GM12878 (cell line): ENCODE data around the gene VEGFB. TPM values are rescaled to one million over a fixed set of nuclear protein-coding genes. Genes with fewer than 3 reads are reported as not detected.
A peak's percentile ranks its signal among the peaks of the same experiment; 100 is the strongest.

ENCODE experiments used
- ATAC-seq: fragments of 200-7000 bp; cut with Tn5 transposase; 3 replicates; pipeline ENCODE4 v1.9.1; 2020; ENCODE audit warnings: mild to moderate bottlenecking, moderate library complexity
- BruUV-seq: library from RNA; stranded (reverse); fragments of 400-500 nt; replicated peaks from 2 replicates; lab custom pipeline; 2021; lab: Mats Ljungman, UMichigan
- CTCF ChIA-PET: fragments of 300-600 bp; sonication (Branson Sonifier 250); formaldehyde crosslinking; extraction: SDS; loops from one replicate; lab custom pipeline; 2021; ENCODE audit warnings: inconsistent platforms; lab: Yijun Ruan, JAX
- POLR2A ChIA-PET: fragments of 350-600 bp; formaldehyde crosslinking; extraction: SDS; loops from one replicate; lab custom pipeline; 2021; ENCODE audit warnings: inconsistent platforms; lab: Charles Lee
- RAD21 ChIA-PET: fragments of 300-600 bp; sonication (Branson Sonifier 250); formaldehyde crosslinking; loops from one replicate; lab custom pipeline; 2023; ENCODE audit warnings: antibody characterized with exemption; ENCODE audit not compliant: unreplicated experiment; lab: Charles Lee
- SMC1A ChIA-PET: fragments of 300-600 bp; sonication (Branson Sonifier 250); formaldehyde crosslinking; loops from one replicate; lab custom pipeline; 2023; ENCODE audit not compliant: unreplicated experiment, uncharacterized antibody; lab: Charles Lee
- DNase-seq: peaks from one replicate; pipeline ENCODE4 v3.0.0-alpha.2; 2011; ENCODE audit warnings: low read depth, low spot score
- FAIRE-seq: peaks from 3 replicates; lab custom pipeline; 2011; peaks lifted over from hg19 to GRCh38; lab: Jason Lieb, UNC
- H2AFZ ChIP-seq: 2 replicates; pipeline ENCODE4 v1.6.0; 2011; ENCODE audit warnings: low read depth, low read length, control low read depth; ENCODE audit not compliant: control insufficient read depth
- H3K27ac ChIP-seq: 2 replicates; pipeline ENCODE4 v1.5.1; 2011; ENCODE audit warnings: control low read depth; ENCODE audit not compliant: control insufficient read depth, insufficient read depth
- H3K27me3 ChIP-seq, 2 experiments: replicated peaks in 1 of 2; 2 replicates each; pipeline versions ENCODE4 v1.6.0 to v1.6.1; 2011; ENCODE audit warnings: low read length in 1 of 2; ENCODE audit not compliant: control insufficient read depth in 2 of 2, insufficient read depth in 2 of 2
- H3K36me3 ChIP-seq, 2 experiments: 2 replicates each; pipeline ENCODE4 v1.5.1; 2011; ENCODE audit warnings: low read length in 1 of 2; ENCODE audit not compliant: control insufficient read depth in 2 of 2, insufficient read depth in 2 of 2
- H3K4me1 ChIP-seq: 2 replicates; pipeline ENCODE4 v1.6.1; 2011; ENCODE audit warnings: mild to moderate bottlenecking, low read length, moderate library complexity, mixed read lengths; ENCODE audit not compliant: control insufficient read depth, insufficient read depth
- H3K4me2 ChIP-seq: 2 replicates; pipeline ENCODE4 v1.6.0; 2011; ENCODE audit warnings: control low read depth; ENCODE audit not compliant: control insufficient read depth, insufficient read depth
- H3K4me3 ChIP-seq: fragments of 200-600 bp; sonication (generic); 2 replicates; pipeline ENCODE4 v1.5.1; 2016
- H3K79me2 ChIP-seq: 2 replicates; pipeline ENCODE4 v1.6.0; 2011; ENCODE audit warnings: low read length; ENCODE audit not compliant: control insufficient read depth, insufficient read depth
- H3K9ac ChIP-seq: 2 replicates; pipeline ENCODE4 v1.8.0; 2011; ENCODE audit warnings: low read length, control low read depth, mixed read lengths; ENCODE audit not compliant: control insufficient read depth, insufficient read depth
- H3K9me3 ChIP-seq: replicated peaks from 3 replicates; pipeline ENCODE4 v1.5.1; 2011; ENCODE audit warnings: mild to moderate bottlenecking, low read length; ENCODE audit not compliant: control insufficient read depth, insufficient read depth
- H4K20me1 ChIP-seq: 2 replicates; pipeline ENCODE4 v1.6.0; 2011; ENCODE audit not compliant: control insufficient read depth, insufficient read depth
- BACH1 ChIP-seq: fragments of 450-650 bp; IDR thresholded peaks from 2 replicates; pipeline ENCODE4 v1.6.1; 2017; ENCODE audit warnings: mild to moderate bottlenecking, borderline replicate concordance
- DPF2 ChIP-seq: fragments of 450-650 bp; IDR thresholded peaks from 2 replicates; pipeline ENCODE4 v1.6.1; 2017; ENCODE audit warnings: mild to moderate bottlenecking
- EGR1 ChIP-seq, 2 experiments: IDR thresholded peaks; 1 replicate in 1 of 2; 2 replicates in 1 of 2; pipeline ENCODE4 v1.6.1; 2011 to 2012; ENCODE audit warnings: low read depth in 2 of 2, low read length in 2 of 2, borderline replicate concordance in 1 of 2, mild to moderate bottlenecking in 1 of 2, moderate library complexity in 1 of 2
- EP300 ChIP-seq, 2 experiments: fragments of 150-350 bp in 1 of 2; IDR thresholded peaks; 2 replicates each; pipeline ENCODE4 v1.6.1; 2011 to 2012; ENCODE audit warnings: low read depth in 2 of 2, low read length in 2 of 2, borderline replicate concordance in 1 of 2, improper control_type of control experiment in 1 of 2, inconsistent platforms in 1 of 2; ENCODE audit not compliant: control insufficient read depth in 1 of 2
- GATAD2B ChIP-seq: fragments of 450-650 bp; conservative IDR thresholded peaks from 2 replicates; pipeline ENCODE4 v1.6.1; 2017; ENCODE audit warnings: low read depth, mild to moderate bottlenecking, moderate library complexity
- KLF5 ChIP-seq: fragments of 450-650 bp; IDR thresholded peaks from 2 replicates; pipeline ENCODE4 v1.6.1; 2014; ENCODE audit warnings: mild to moderate bottlenecking; ENCODE audit not compliant: partially characterized antibody
- LARP7 ChIP-seq: fragments of 450-650 bp; IDR thresholded peaks from 2 replicates; pipeline ENCODE4 v1.6.1; 2017; ENCODE audit warnings: mild to moderate bottlenecking
- MTA3 ChIP-seq: IDR thresholded peaks from 2 replicates; pipeline ENCODE4 v1.6.1; 2012; ENCODE audit warnings: low read length, inconsistent platforms, borderline replicate concordance
- NBN ChIP-seq: fragments of 450-650 bp; IDR thresholded peaks from 2 replicates; pipeline ENCODE4 v1.6.1; 2016
- NFXL1 ChIP-seq: fragments of 450-650 bp; IDR thresholded peaks from 2 replicates; pipeline ENCODE4 v1.6.1; 2017; ENCODE audit warnings: antibody characterized with exemption, mild to moderate bottlenecking, borderline replicate concordance
- NKRF ChIP-seq: fragments of 450-650 bp; conservative IDR thresholded peaks from 2 replicates; pipeline ENCODE4 v1.6.1; 2017; ENCODE audit warnings: mild to moderate bottlenecking, moderate library complexity
- SMC3 ChIP-seq: IDR thresholded peaks from 2 replicates; pipeline ENCODE4 v1.6.1; 2011; ENCODE audit warnings: low read length, improper control_type of control experiment, borderline replicate concordance
- SP1 ChIP-seq: IDR thresholded peaks from one replicate; pipeline ENCODE4 v1.6.1; 2011; ENCODE audit warnings: low read depth, low read length
- SREBF2 ChIP-seq: IDR thresholded peaks from 2 replicates; pipeline ENCODE4 v1.6.1; 2012; ENCODE audit warnings: mild to moderate bottlenecking, low read length
- TAF1 ChIP-seq: IDR thresholded peaks from 2 replicates; pipeline ENCODE4 v1.6.1; 2011; ENCODE audit warnings: mild to moderate bottlenecking, low read depth, low read length, borderline replicate concordance
- WGBS: methylation state at CpG from one replicate; pipeline ENCODE4 v1.1.6; 2016; ENCODE audit warnings: low lambda C conversion rate; ENCODE audit not compliant: insufficient replicate concordance, insufficient coverage; ENCODE audit errors: missing lambda C conversion rate; 5-methylcytosine and 5-hydroxymethylcytosine counted together
- in situ Hi-C: fragments of 300-500 bp; cut with MboI; formaldehyde crosslinking; loops from 9 replicates; pipeline ENCODE4 v1.14.3; 2018; ENCODE audit warnings: mixed read lengths
- intact Hi-C: fragments of 100-400 bp; cut with micrococcal nuclease; formaldehyde crosslinking; loops from one replicate; pipeline ENCODE4 v1.14.2; 2022; ENCODE audit not compliant: unreplicated experiment
- polyA plus RNA-seq, 11 experiments: library from polyadenylated mRNA; depleted of rRNA in 4 of 11; unstranded in 6 of 11; stranded (reverse) in 5 of 11; fragments of >200 nt; fragmentation: Nextera tagmentation in 4 of 11; fragmentation: Illumina TruSeq in 1 of 11; extraction: Ambion mirVana in 4 of 11; extraction: Trizol in 1 of 11; gene quantifications; 1 replicate in 1 of 11; 2 replicates in 10 of 11; pipeline versions ENCODE4 v1.2.1 to v1.2.3, GENCODE V29; 2011 to 2016; ENCODE audit warnings: inconsistent platforms in 2 of 11, missing spikeins in 2 of 11, low read depth in 1 of 11
- total RNA-seq, 4 experiments: library from RNA; depleted of rRNA in 3 of 4; stranded (reverse); fragments of >200 nt in 3 of 4; fragmentation: Illumina TruSeq in 1 of 4; extraction: Trizol in 1 of 4; gene quantifications; 2 replicates each; pipeline versions ENCODE4 v1.2.1 to v1.2.3, GENCODE V29; 2013 to 2021
- TF ChIP-seq, protein P1 (sequence below): fragments of 450-650 bp; formaldehyde crosslinking; IDR thresholded peaks from 2 replicates; pipeline ENCODE4 v1.5.0; 2022; ENCODE audit warnings: mild to moderate bottlenecking, missing genetic modification characterization

Gene VEGFB
- total and polyA plus RNA-seq, 10 of the 15 experiments (the other 5 are each of a cell fraction or from before 2014, with no cell fraction given), result 7.0 to 75.8 (median 20.3) TPM

GRCh38 chr11:64241491-64242374 is 7.3 kb downstream of the VEGFB start:
- Histone ChIP-seq H3K27me3 (no peaks in the 10 kb centered on the region), H3K4me1 (peaks cover 37% of the 10 kb centered on the region), H3K27ac (peak overlapping the region; percentile 81), H3K4me2 (peak overlapping the region; percentile 88), H3K4me3 (peak overlapping the region; percentile 89), H3K9ac (peak overlapping the region; percentile 74), H2AFZ (peak overlapping the region; percentile 60; the same call in 1 of the 2 replicates), H4K20me1 (no peaks in the 10 kb centered on the region), H3K9me3 (no peaks in the 10 kb centered on the region), H3K79me2 (peaks cover 38% of the 10 kb centered on the region), H3K36me3 (peaks cover 0 to 15% of the 10 kb centered on the region in 2 experiments; a peak in 2 of 4 replicates)
- under 1% methylated on average over 56 of the region's 63 CpGs for WGBS
- BruUV-seq, result TSS peak; percentile 81
- ChIA-PET RAD21 (interaction anchor here (0.7 to 8.6 kb wide), 11 partner anchors 9 to 77 kb away, joined by 3 to 104 read pairs (median 5); partner anchors contain the start of genes CATSPERZ, FERMT3, NUDT22 and PLCB3), POLR2A (interaction anchor here (0.5 to 7.4 kb wide), 24 partner anchors 8 to 1570 kb away, joined by 3 to 82 read pairs (median 4); partner anchors contain the start of genes BAD, CATSPERZ, DNAJC4 and ESRRA), SMC1A (interaction anchor here (0.9 to 5.0 kb wide), 3 partner anchors 15 to 63 kb away, joined by 3 to 40 read pairs (median 6); partner anchors contain the start of genes FERMT3, NUDT22 and TRPT1), CTCF (interaction anchor here (0.6 to 6.2 kb wide), 17 partner anchors 9 to 90 kb away, joined by 3 to 66 read pairs (median 4); partner anchors contain the start of genes BAD, FERMT3, NUDT22 and PLCB3)
- peak; percentile 90 for FAIRE-seq
- in situ Hi-C loops (loop anchor here (25.0 kb wide), 1 partner anchor 1621 kb away; the partner anchor contains the start of genes CFL1, EFEMP2 and MUS81), intact Hi-C loops (loop anchor here (2.0 kb wide), 2 partner anchors 37 to 63 kb away; partner anchors contain the start of gene ESRRA)
- ATAC-seq, result peak; percentile 80
- DNase-seq, result no peak
- TF ChIP-seq EGR1 (IDR thresholded peaks at IDR 0.05; ENCODE audit: borderline replicate concordance in 1 of 2, low read depth in 2 of 2, low read length in 2 of 2), result peak in 1 of 2 experiments; percentile 70; a peak in 1 of 3 replicates
- TF ChIP-seq SMC3, result no peak
- TF ChIP-seq NKRF, result peak; percentile 70; the same call in 1 of the 2 replicates
- TF ChIP-seq MTA3, result no peak
- peak; percentile 90 for TF ChIP-seq LARP7
- TF ChIP-seq BACH1, result peak; percentile 78
- TF ChIP-seq NFXL1, result no peak
- TF ChIP-seq EP300 (IDR thresholded peaks at IDR 0.05; ENCODE audit: borderline replicate concordance in 1 of 2, control insufficient read depth in 1 of 2, low read depth in 2 of 2, low read length in 2 of 2), result no peak
- peak; percentile 65 for TF ChIP-seq DPF2
- TF ChIP-seq SREBF2, result no peak
- TF ChIP-seq TAF1, result peak; percentile 64; the same call in 1 of the 2 replicates
- peak; percentile 9 for TF ChIP-seq SP1
- peak; percentile 22 for TF ChIP-seq KLF5
- TF ChIP-seq GATAD2B, result peak; percentile 91; the same call in 1 of the 2 replicates
- TF ChIP-seq, protein P1, sequence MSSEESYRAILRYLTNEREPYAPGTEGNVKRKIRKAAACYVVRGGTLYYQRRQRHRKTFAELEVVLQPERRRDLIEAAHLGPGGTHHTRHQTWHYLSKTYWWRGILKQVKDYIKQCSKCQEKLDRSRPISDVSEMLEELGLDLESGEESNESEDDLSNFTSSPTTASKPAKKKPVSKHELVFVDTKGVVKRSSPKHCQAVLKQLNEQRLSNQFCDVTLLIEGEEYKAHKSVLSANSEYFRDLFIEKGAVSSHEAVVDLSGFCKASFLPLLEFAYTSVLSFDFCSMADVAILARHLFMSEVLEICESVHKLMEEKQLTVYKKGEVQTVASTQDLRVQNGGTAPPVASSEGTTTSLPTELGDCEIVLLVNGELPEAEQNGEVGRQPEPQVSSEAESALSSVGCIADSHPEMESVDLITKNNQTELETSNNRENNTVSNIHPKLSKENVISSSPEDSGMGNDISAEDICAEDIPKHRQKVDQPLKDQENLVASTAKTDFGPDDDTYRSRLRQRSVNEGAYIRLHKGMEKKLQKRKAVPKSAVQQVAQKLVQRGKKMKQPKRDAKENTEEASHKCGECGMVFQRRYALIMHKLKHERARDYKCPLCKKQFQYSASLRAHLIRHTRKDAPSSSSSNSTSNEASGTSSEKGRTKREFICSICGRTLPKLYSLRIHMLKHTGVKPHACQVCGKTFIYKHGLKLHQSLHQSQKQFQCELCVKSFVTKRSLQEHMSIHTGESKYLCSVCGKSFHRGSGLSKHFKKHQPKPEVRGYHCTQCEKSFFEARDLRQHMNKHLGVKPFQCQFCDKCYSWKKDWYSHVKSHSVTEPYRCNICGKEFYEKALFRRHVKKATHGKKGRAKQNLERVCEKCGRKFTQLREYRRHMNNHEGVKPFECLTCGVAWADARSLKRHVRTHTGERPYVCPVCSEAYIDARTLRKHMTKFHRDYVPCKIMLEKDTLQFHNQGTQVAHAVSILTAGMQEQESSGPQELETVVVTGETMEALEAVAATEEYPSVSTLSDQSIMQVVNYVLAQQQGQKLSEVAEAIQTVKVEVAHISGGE (CRISPR knock-in tag), result peak; percentile 58
- 0 out of 2 replicates have a peak, but pooled peaks have one; percentile 37 for TF ChIP-seq NBN
